ENCODE measurements around the gene CNTN6.

The CNTN6 gene

DNA sequence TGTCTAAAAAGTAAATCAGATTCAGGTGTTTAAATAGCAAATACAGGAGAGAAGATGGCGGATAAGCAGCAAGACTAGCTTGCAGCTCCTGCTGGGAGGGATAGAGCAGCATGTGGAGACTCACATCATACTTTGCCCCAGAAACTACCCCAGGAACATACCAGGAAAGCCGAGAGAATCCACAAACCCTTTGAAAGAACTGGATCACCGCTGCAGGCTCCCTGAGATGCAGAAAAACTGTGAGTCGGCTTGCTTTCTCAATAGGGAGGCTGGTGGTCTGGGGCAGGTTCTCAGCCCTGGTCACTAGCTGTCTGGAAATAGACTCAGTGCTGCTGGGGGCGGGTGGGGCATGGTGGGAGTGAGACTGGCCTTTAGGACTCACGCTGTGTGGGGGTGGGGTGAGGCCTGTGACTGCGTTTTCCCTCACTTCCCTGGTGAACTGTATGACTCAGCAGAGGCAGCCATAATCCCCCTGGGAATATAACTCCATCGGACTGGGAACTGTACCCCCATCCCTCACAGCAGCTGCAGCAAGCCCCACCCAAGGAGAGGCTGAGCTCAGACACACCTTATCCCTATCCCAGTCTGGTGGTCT is 142.8 kb downstream of the CNTN6 start:
- Histone ChIP-seq H3K27ac (ENCODE audit: extremely low read depth, low read depth, low read length) (no peak overlapping the region), H3K4me3 (ENCODE audit: low read depth, low read length) (no peak overlapping the region), H3K4me1 (ENCODE audit: control insufficient read depth, insufficient read depth, low read length) (no peaks in the 10 kb centered on the region), H3K9me3 (ENCODE audit: control insufficient read depth, insufficient read depth, low read depth, low read length) (no peaks in the 10 kb centered on the region), H3K36me3 (ENCODE audit: control insufficient read depth in 2 of 2, insufficient read depth in 1 of 2, low read length in 2 of 2) (no peaks in the 10 kb centered on the region)
- TF ChIP-seq, protein P1, sequence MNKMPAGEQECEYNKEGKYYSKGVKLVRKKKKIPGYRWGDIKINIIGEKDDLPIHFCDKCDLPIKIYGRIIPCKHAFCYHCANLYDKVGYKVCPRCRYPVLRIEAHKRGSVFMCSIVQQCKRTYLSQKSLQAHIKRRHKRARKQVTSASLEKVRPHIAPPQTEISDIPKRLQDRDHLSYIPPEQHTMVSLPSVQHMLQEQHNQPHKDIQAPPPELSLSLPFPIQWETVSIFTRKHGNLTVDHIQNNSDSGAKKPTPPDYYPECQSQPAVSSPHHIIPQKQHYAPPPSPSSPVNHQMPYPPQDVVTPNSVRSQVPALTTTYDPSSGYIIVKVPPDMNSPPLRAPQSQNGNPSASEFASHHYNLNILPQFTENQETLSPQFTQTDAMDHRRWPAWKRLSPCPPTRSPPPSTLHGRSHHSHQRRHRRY (tag by site-specific recombination; IDR thresholded peaks at IDR 0.05), result no peak
- TF ChIP-seq KLF9 (tag by site-specific recombination; IDR thresholded peaks at IDR 0.05; ENCODE audit: low read depth), result no peak
- no peak for TF ChIP-seq ZBTB48 (tag by site-specific recombination; IDR thresholded peaks at IDR 0.05)
- TF ChIP-seq ZNF433 (tag by site-specific recombination; IDR thresholded peaks at IDR 0.05; ENCODE audit: low read depth), result no peak
- no peak for TF ChIP-seq ZNF19 (tag by site-specific recombination; IDR thresholded peaks at IDR 0.05; ENCODE audit: low read depth)
- ChIA-PET CTCF (interaction anchor here (0.6 kb wide), 1 partner anchor 14 kb away, joined by 3 read pairs; no protein-coding TSS in a partner anchor), POLR2A (no interaction called here)

DNA sequence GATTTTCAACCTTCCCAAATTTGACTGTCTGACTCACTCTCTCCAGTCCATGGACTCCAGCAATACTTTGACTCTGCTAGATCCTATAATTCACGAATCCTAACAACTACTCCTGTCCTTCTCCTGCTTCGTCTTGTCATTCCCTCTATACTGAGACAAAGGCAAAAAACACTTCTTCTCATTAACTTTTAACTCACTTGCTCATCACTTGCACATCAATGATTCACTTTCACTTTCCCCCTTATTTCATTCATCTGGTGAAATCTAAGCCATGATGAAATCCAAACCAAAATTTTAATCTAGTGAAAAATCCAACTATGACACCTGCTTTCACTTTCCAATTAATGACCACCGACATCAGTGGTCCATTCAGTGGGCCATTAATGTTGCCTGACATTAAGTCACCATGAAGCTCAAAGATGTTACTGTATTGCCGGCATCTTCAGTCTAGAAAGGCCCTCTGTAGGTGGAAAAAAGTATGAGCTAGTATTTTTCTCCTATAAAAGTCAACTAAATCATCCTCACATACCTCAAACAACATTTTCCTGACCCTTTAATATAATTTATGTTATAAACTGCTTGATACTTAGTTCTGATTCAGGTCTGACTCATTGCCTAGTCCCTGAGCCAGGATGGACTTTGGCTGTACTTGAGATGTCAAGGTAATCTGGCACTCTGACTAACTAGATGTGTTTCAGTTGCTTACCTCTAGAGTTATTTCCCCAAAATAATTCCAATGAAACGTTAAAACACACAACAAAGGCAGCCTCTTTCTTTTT is 158.6 kb downstream of the CNTN6 start:
- Histone ChIP-seq H3K9me3 (ENCODE audit: control insufficient read depth, insufficient read depth, low read depth, low read length) (no peaks in the 10 kb centered on the region), H3K36me3 (ENCODE audit: control insufficient read depth in 2 of 2, insufficient read depth in 1 of 2, low read length in 2 of 2) (no peaks in the 10 kb centered on the region), H3K27ac (ENCODE audit: extremely low read depth, low read depth, low read length) (no peak overlapping the region), H3K4me3 (ENCODE audit: low read depth, low read length) (no peak overlapping the region), H3K4me1 (ENCODE audit: control insufficient read depth, insufficient read depth, low read length) (no peaks in the 10 kb centered on the region)
- TF ChIP-seq ZNF121 (tag by site-specific recombination; IDR thresholded peaks at IDR 0.05) (no peak), ZNF146 (tag by site-specific recombination; IDR thresholded peaks at IDR 0.05) (no peak), PRDM1 (tag by site-specific recombination; IDR thresholded peaks at IDR 0.05) (peak; percentile 73), ZNF169 (tag by site-specific recombination; IDR thresholded peaks at IDR 0.05) (no peak)
- TF ChIP-seq, protein P2, sequence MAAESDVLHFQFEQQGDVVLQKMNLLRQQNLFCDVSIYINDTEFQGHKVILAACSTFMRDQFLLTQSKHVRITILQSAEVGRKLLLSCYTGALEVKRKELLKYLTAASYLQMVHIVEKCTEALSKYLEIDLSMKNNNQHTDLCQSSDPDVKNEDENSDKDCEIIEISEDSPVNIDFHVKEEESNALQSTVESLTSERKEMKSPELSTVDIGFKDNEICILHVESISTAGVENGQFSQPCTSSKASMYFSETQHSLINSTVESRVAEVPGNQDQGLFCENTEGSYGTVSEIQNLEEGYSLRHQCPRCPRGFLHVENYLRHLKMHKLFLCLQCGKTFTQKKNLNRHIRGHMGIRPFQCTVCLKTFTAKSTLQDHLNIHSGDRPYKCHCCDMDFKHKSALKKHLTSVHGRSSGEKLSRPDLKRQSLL (tag by site-specific recombination; IDR thresholded peaks at IDR 0.05), result no peak
- POLR2A ChIA-PET, result no interaction called here
- CTCF ChIA-PET, result interaction anchor here (0.5 kb wide), 1 partner anchor 133 kb away, joined by 5 read pairs; no protein-coding TSS in a partner anchor

- no peak overlapping the region for H3K27ac ChIP-seq (ENCODE audit: extremely low read depth, low read depth, low read length)
- ChIA-PET POLR2A (no interaction called here), CTCF (interaction anchor here (0.5 to 0.7 kb wide), 2 partner anchors 133 to 469 kb away, joined by 3 to 5 read pairs; no protein-coding TSS in a partner anchor)
- no peaks in the 10 kb centered on the region for H3K4me1 ChIP-seq (ENCODE audit: control insufficient read depth, insufficient read depth, low read length)
- no peak overlapping the region for H3K4me3 ChIP-seq (ENCODE audit: low read depth, low read length)
- H3K9me3 ChIP-seq (ENCODE audit: control insufficient read depth, insufficient read depth, low read depth, low read length), result no peaks in the 10 kb centered on the region
- no peaks in the 10 kb centered on the region for H3K36me3 ChIP-seq (ENCODE audit: control insufficient read depth in 2 of 2, insufficient read depth in 1 of 2, low read length in 2 of 2)
- TF ChIP-seq, protein P3, sequence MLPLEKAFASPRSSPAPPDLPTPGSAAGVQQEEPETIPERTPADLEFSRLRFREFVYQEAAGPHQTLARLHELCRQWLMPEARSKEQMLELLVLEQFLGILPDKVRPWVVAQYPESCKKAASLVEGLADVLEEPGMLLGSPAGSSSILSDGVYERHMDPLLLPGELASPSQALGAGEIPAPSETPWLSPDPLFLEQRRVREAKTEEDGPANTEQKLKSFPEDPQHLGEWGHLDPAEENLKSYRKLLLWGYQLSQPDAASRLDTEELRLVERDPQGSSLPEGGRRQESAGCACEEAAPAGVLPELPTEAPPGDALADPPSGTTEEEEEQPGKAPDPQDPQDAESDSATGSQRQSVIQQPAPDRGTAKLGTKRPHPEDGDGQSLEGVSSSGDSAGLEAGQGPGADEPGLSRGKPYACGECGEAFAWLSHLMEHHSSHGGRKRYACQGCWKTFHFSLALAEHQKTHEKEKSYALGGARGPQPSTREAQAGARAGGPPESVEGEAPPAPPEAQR (tag by site-specific recombination; IDR thresholded peaks at IDR 0.05), result no peak
- TF ChIP-seq ZNF223 (tag by site-specific recombination; IDR thresholded peaks at IDR 0.05) (no peak), ZBTB17 (tag by site-specific recombination; IDR thresholded peaks at IDR 0.05) (no peak), ZNF600 (tag by site-specific recombination; IDR thresholded peaks at IDR 0.05) (no peak), ZNF558 (tag by site-specific recombination; IDR thresholded peaks at IDR 0.05) (no peak), YY1 (tag by site-specific recombination; IDR thresholded peaks at IDR 0.05) (no peak), ZFP41 (tag by site-specific recombination; IDR thresholded peaks at IDR 0.05; ENCODE audit: borderline replicate concordance) (no peak), EGR2 (tag by site-specific recombination; IDR thresholded peaks at IDR 0.05; ENCODE audit: low read depth) (no peak), ZNF660 (tag by site-specific recombination; IDR thresholded peaks at IDR 0.05) (no peak), TRIM28 (IDR thresholded peaks at IDR 0.05; ENCODE audit: borderline replicate concordance, low read length) (no peak), ZBTB21 (tag by site-specific recombination; IDR thresholded peaks at IDR 0.05) (no peak)
- TF ChIP-seq, protein P4, sequence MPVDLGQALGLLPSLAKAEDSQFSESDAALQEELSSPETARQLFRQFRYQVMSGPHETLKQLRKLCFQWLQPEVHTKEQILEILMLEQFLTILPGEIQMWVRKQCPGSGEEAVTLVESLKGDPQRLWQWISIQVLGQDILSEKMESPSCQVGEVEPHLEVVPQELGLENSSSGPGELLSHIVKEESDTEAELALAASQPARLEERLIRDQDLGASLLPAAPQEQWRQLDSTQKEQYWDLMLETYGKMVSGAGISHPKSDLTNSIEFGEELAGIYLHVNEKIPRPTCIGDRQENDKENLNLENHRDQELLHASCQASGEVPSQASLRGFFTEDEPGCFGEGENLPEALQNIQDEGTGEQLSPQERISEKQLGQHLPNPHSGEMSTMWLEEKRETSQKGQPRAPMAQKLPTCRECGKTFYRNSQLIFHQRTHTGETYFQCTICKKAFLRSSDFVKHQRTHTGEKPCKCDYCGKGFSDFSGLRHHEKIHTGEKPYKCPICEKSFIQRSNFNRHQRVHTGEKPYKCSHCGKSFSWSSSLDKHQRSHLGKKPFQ (tag by site-specific recombination; IDR thresholded peaks at IDR 0.05), result no peak
- TF ChIP-seq, protein P5, sequence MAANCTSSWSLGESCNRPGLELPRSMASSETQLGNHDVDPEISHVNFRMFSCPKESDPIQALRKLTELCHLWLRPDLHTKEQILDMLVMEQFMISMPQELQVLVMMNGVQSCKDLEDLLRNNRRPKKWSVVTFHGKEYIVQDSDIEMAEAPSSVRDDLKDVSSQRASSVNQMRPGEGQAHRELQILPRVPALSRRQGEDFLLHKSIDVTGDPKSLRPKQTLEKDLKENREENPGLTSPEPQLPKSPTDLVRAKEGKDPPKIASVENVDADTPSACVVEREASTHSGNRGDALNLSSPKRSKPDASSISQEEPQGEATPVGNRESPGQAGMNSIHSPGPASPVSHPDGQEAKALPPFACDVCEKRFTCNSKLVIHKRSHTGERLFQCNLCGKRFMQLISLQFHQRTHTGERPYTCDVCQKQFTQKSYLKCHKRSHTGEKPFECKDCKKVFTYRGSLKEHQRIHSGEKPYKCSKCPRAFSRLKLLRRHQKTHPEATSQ (tag by site-specific recombination; IDR thresholded peaks at IDR 0.05), result no peak
Measured at GRCh38 chr3:1252061-1252430, 159.2 kb downstream of the CNTN6 start.

Measured in HEK293 (cell line).